ACC112 (cell line): ENCODE results near the gene LARGE1.

Experiments
- H2AFZ ChIP-seq: fragments of 200-600 bp; sonication (generic); one replicate; pipeline ENCODE4 v1.6.0; 2017; ENCODE audit warnings: antibody characterized with exemption, low read length; ENCODE audit not compliant: unreplicated experiment
- H3K27ac ChIP-seq: fragments of 200-600 bp; sonication (generic); 2 replicates; pipeline ENCODE4 v1.5.1; 2014; ENCODE audit warnings: low read depth, mild to moderate bottlenecking, antibody characterized with exemption, low read length, moderate library complexity
- H3K27me3 ChIP-seq: fragments of 200-600 bp; sonication (generic); 2 replicates; pipeline ENCODE4 v1.6.1; 2014; ENCODE audit warnings: mild to moderate bottlenecking, antibody characterized with exemption, low read length, moderate library complexity, mixed read lengths; ENCODE audit not compliant: insufficient read depth
- H3K36me3 ChIP-seq: fragments of 200-600 bp; sonication (generic); 2 replicates; pipeline ENCODE4 v1.6.1; 2016; ENCODE audit warnings: mild to moderate bottlenecking, antibody characterized with exemption, low read length, moderate library complexity, mixed read lengths; ENCODE audit not compliant: insufficient read depth
- H3K4me1 ChIP-seq: fragments of 200-600 bp; sonication (generic); one replicate; pipeline ENCODE4 v1.6.1; 2016; ENCODE audit warnings: low read length, mixed read lengths; ENCODE audit not compliant: insufficient read depth, unreplicated experiment, control insufficient read depth
- H3K4me3 ChIP-seq: fragments of 200-600 bp; sonication (generic); 2 replicates; pipeline ENCODE4 v1.5.1; 2014; ENCODE audit warnings: mild to moderate bottlenecking, low read depth, low read length
- H3K79me2 ChIP-seq: fragments of 200-600 bp; sonication (generic); one replicate; pipeline ENCODE4 v1.6.0; 2016; ENCODE audit warnings: low read length; ENCODE audit not compliant: control insufficient read depth, unreplicated experiment, insufficient read depth

The LARGE1 gene

DNA sequence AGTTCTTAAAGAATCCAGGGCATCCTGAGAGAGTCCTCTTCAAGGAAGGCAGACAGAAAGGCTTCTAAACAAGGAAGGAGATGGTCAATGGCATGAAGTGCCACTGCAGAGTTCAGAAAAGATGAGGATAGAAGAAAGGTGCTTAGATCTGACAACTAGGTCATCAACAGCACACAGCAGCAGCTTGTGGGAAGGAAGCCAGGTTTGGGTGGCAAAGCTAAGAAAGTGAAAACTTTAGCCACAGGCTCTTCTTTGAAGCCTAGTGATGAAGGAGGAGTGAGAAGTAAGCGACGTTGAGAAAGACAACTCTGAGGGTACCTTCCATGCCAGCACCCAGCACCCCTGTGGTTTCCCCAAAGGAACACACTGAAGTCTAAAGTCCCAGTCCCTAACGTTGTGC lies 92.0 kb downstream of the LARGE1 start:
- Histone ChIP-seq H2AFZ (no peak overlapping the region), H3K4me3 (no peak overlapping the region), H3K27me3 (no peaks in the 10 kb centered on the region), H3K79me2 (no peaks in the 10 kb centered on the region), H3K27ac (no peak overlapping the region), H3K36me3 (no peaks in the 10 kb centered on the region), H3K4me1 (no peaks in the 10 kb centered on the region)

- no peak overlapping the region for H2AFZ ChIP-seq
- H3K4me1 ChIP-seq = no peaks in the 10 kb centered on the region
- no peaks in the 10 kb centered on the region for H3K79me2 ChIP-seq
- no peaks in the 10 kb centered on the region for H3K36me3 ChIP-seq
- H3K4me3 ChIP-seq = no peak overlapping the region
- no peaks in the 10 kb centered on the region for H3K27me3 ChIP-seq
- no peak overlapping the region for H3K27ac ChIP-seq
Measured at GRCh38 chr22:33825761-33826160, 94.5 kb downstream of the LARGE1 start.

- Histone ChIP-seq H3K27ac (no peak overlapping the region), H3K27me3 (no peaks in the 10 kb centered on the region), H3K4me3 (no peak overlapping the region), H2AFZ (no peak overlapping the region), H3K4me1 (no peaks in the 10 kb centered on the region), H3K36me3 (no peaks in the 10 kb centered on the region), H3K79me2 (no peaks in the 10 kb centered on the region)
Measured at GRCh38 chr22:33823552-33823951, 96.7 kb downstream of the LARGE1 start.

DNA sequence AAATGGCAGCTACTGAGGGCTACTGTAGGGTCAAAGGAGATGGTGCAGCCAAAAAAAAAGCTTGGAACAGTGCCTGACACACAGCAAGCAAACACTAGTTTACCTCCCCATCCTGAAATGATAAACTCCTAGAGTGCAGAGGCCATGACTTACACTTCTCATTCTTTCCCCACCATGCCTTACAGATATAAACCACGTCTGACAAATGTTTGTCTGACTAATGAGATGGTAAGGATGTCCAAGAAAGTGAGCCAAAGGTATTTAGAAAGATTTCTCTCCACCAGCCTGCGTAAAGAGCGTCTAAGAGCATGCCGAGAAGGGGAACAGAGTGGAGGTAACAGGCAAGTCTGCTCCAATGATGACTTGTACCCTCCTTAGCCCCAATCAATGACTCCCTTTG lies 99.0 kb downstream of the LARGE1 start:
- Histone ChIP-seq H3K27me3 (no peaks in the 10 kb centered on the region), H3K27ac (no peak overlapping the region), H2AFZ (no peak overlapping the region), H3K79me2 (no peaks in the 10 kb centered on the region), H3K4me1 (no peaks in the 10 kb centered on the region), H3K36me3 (no peaks in the 10 kb centered on the region), H3K4me3 (no peak overlapping the region)

- H3K79me2 ChIP-seq = no peaks in the 10 kb centered on the region
- H2AFZ ChIP-seq = no peak overlapping the region
- no peak overlapping the region for H3K27ac ChIP-seq
- H3K4me1 ChIP-seq = no peaks in the 10 kb centered on the region
- H3K27me3 ChIP-seq = no peaks in the 10 kb centered on the region
- H3K36me3 ChIP-seq = no peaks in the 10 kb centered on the region
- no peak overlapping the region for H3K4me3 ChIP-seq
Measured at GRCh38 chr22:33819743-33820142, 100.5 kb downstream of the LARGE1 start.

GRCh38 chr22:33817512-33818127 lies 102.7 kb downstream of the LARGE1 start:
- Histone ChIP-seq H3K36me3 (no peaks in the 10 kb centered on the region), H3K4me3 (no peak overlapping the region), H3K79me2 (no peaks in the 10 kb centered on the region), H3K27me3 (no peaks in the 10 kb centered on the region), H3K4me1 (no peaks in the 10 kb centered on the region), H2AFZ (no peak overlapping the region), H3K27ac (no peak overlapping the region)

DNA sequence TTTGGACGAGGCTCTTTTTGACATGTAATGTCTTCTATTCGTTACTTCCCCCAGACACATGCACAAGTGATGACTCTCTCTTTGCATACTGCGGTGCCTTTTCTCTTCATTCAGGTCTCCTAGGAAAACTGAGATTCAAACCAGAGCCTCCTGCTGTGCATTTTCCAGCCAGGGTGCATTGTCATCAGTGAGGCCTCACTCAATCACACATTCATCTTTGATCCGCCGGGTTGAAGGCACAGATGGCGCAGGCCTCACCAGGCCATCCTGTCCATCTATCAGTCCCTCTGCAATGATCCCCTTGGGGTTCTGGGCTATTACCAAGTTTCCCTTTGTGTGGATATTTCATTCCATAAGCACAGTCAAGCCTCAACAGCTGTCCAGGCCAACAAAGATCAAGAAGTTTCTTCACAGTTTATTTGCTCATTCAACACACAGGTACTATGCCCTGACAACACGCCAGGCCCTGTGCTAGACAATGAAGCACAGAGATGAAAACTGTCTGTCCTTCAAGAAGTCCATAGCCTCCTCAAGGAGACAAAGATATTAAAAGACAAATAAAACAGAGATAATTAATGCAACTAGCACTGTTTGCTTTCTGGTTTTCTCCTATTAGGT lies 107.8 kb downstream of the LARGE1 start:
- Histone ChIP-seq H3K27ac (no peak overlapping the region), H3K4me1 (no peaks in the 10 kb centered on the region), H3K36me3 (no peaks in the 10 kb centered on the region), H2AFZ (no peak overlapping the region), H3K27me3 (no peaks in the 10 kb centered on the region), H3K79me2 (no peaks in the 10 kb centered on the region), H3K4me3 (no peak overlapping the region)

- H3K4me3 ChIP-seq = no peak overlapping the region
- H3K4me1 ChIP-seq = no peaks in the 10 kb centered on the region
- no peaks in the 10 kb centered on the region for H3K36me3 ChIP-seq
- no peaks in the 10 kb centered on the region for H3K79me2 ChIP-seq
- no peak overlapping the region for H2AFZ ChIP-seq
- no peaks in the 10 kb centered on the region for H3K27me3 ChIP-seq
- no peak overlapping the region for H3K27ac ChIP-seq
Measured at GRCh38 chr22:33811686-33812085, 108.6 kb downstream of the LARGE1 start.

GRCh38 chr22:33811208-33811607 lies 109.1 kb downstream of the LARGE1 start:
- Histone ChIP-seq H3K4me1 (no peaks in the 10 kb centered on the region), H3K4me3 (no peak overlapping the region), H2AFZ (no peak overlapping the region), H3K79me2 (no peaks in the 10 kb centered on the region), H3K36me3 (no peaks in the 10 kb centered on the region), H3K27me3 (no peaks in the 10 kb centered on the region), H3K27ac (no peak overlapping the region)

DNA sequence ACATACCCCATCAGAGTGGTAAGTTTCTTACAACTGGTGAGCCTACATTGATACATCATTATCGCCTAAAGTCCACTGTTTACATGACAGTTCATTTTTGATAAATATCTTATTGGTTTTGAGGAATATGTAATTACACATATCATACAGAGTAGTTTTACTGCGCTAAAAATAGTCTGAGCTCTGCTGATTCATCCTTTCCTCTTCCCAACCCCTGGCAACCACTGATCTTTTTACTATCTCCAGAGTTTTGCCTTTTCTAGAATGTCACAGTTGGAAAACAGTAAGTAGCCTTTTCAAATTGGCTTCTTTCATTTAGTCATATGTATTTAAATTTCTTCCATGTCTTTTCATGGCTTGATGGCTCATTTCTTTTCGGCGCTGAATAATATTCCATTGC lies 112.8 kb downstream of the LARGE1 start:
- Histone ChIP-seq H2AFZ (no peak overlapping the region), H3K4me1 (no peaks in the 10 kb centered on the region), H3K27me3 (no peaks in the 10 kb centered on the region), H3K79me2 (no peaks in the 10 kb centered on the region), H3K36me3 (no peaks in the 10 kb centered on the region), H3K27ac (no peak overlapping the region), H3K4me3 (no peak overlapping the region)

GRCh38 chr22:33806191-33806590 lies 114.1 kb downstream of the LARGE1 start:
- H3K27ac ChIP-seq = no peak overlapping the region

More at GRCh38 chr22:33806191-33806590, 114.1 kb downstream of the LARGE1 start:
- no peaks in the 10 kb centered on the region for H3K36me3 ChIP-seq
- no peaks in the 10 kb centered on the region for H3K27me3 ChIP-seq
- H3K4me1 ChIP-seq = no peaks in the 10 kb centered on the region
- no peak overlapping the region for H3K4me3 ChIP-seq
- no peaks in the 10 kb centered on the region for H3K79me2 ChIP-seq
- no peak overlapping the region for H2AFZ ChIP-seq
